Stomach (tissue), 4 donors: ENCODE data around the gene VPS13D.

Experiments used
- CTCF ChIP-seq, 7 experiments: fragments of 450-650 bp in 4 of 7; fragments of 200-600 bp in 3 of 7; sonication (generic) in 3 of 7; IDR thresholded peaks; one replicate each; pipeline ENCODE4 v1.5.1; 2016 to 2019; ENCODE audit warnings: antibody characterized with exemption in 7 of 7, control low read depth in 2 of 7, mild to moderate bottlenecking in 1 of 7
- POLR2A ChIP-seq, 4 donors: fragments of 450-650 bp; IDR thresholded peaks; one replicate each; pipeline ENCODE4 v1.6.1; 2016; ENCODE audit warnings: antibody characterized with exemption in 4 of 4, control low read depth in 2 of 4, mild to moderate bottlenecking in 1 of 4, moderate library complexity in 1 of 4

GRCh38 chr1:12229835-12230548 lies at the start of gene VPS13D:
- TF ChIP-seq CTCF (IDR thresholded peaks at IDR 0.05) (peak in 5 of 7 experiments; percentile 40 to 97 (median 95)), POLR2A (IDR thresholded peaks at IDR 0.05) (no peak)
